HepG2 (cell line): ENCODE data around the gene CKAP5. TPM values are rescaled to one million over a fixed set of nuclear protein-coding genes. Genes with fewer than 3 reads are reported as not detected.

ENCODE experiments used
- ARNT2 ChIP-seq: sonication (generic); formaldehyde crosslinking; IDR thresholded peaks from 2 replicates; pipeline ENCODE4 v1.8.0; 2022; ENCODE audit warnings: mild to moderate bottlenecking, low read depth, missing genetic modification reagents, moderate library complexity
- FIP1L1 ChIP-seq: fragments of 200-400 bp; formaldehyde crosslinking; IDR thresholded peaks from 2 replicates; pipeline ENCODE4 v1.6.1; 2018; ENCODE audit warnings: low read depth, mild to moderate bottlenecking, low read length, moderate library complexity, borderline replicate concordance; ENCODE audit not compliant: insufficient read depth
- FOXK1 ChIP-seq: sonication (generic); formaldehyde crosslinking; IDR thresholded peaks from 2 replicates; pipeline ENCODE4 v1.4.0; 2020; ENCODE audit warnings: low read depth, missing genetic modification reagents, borderline replicate concordance
- GMEB1 ChIP-seq: sonication (generic); formaldehyde crosslinking; IDR thresholded peaks from 2 replicates; pipeline ENCODE4 v1.5.1; 2020; ENCODE audit warnings: missing genetic modification reagents, mild to moderate bottlenecking, borderline replicate concordance
- HCFC1 ChIP-seq: fragments of 150-350 bp; IDR thresholded peaks from 2 replicates; pipeline ENCODE4 v1.6.1; 2014; ENCODE audit warnings: low read depth, low read length
- HDAC1 ChIP-seq: sonication (generic); formaldehyde crosslinking; IDR thresholded peaks from 2 replicates; pipeline ENCODE4 v1.5.1; 2020; ENCODE audit warnings: mild to moderate bottlenecking, missing genetic modification reagents
- HMG20A ChIP-seq: IDR thresholded peaks from 2 replicates; pipeline ENCODE4 v1.6.1; 2016; ENCODE audit warnings: borderline replicate concordance
- MEIS1 ChIP-seq: sonication (generic); formaldehyde crosslinking; IDR thresholded peaks from 2 replicates; pipeline ENCODE4 v1.9.0; 2021; ENCODE audit warnings: mild to moderate bottlenecking, missing genetic modification reagents, moderate library complexity, borderline replicate concordance
- NPAS2 ChIP-seq: sonication (generic); formaldehyde crosslinking; IDR thresholded peaks from 2 replicates; pipeline ENCODE4 v1.8.0; 2022; ENCODE audit warnings: mild to moderate bottlenecking, missing genetic modification reagents, borderline replicate concordance
- PAX8 ChIP-seq: sonication (generic); formaldehyde crosslinking; IDR thresholded peaks from 2 replicates; pipeline ENCODE4 v1.8.0; 2022; ENCODE audit warnings: mild to moderate bottlenecking, missing genetic modification reagents, borderline replicate concordance
- PAXIP1 ChIP-seq: sonication (generic); formaldehyde crosslinking; conservative IDR thresholded peaks from 2 replicates; pipeline ENCODE4 v1.4.0; 2020; ENCODE audit warnings: mild to moderate bottlenecking, missing genetic modification reagents, moderate library complexity
- SMARCC2 ChIP-seq: fragments of 450-650 bp; IDR thresholded peaks from 2 replicates; pipeline ENCODE4 v1.6.1; 2017; ENCODE audit warnings: antibody characterized with exemption, mild to moderate bottlenecking
- ZBTB4 ChIP-seq: sonication (generic); formaldehyde crosslinking; IDR thresholded peaks from 2 replicates; pipeline ENCODE4 v1.4.0; 2020; ENCODE audit warnings: missing genetic modification reagents, mild to moderate bottlenecking, borderline replicate concordance
- ZEB1 ChIP-seq: IDR thresholded peaks from 2 replicates; pipeline ENCODE4 v1.6.1; 2012; ENCODE audit warnings: mild to moderate bottlenecking, low read depth, inconsistent platforms; ENCODE audit not compliant: insufficient replicate concordance
- ZFX ChIP-seq: sonication (generic); formaldehyde crosslinking; IDR thresholded peaks from 2 replicates; pipeline ENCODE4 v1.4.0; 2020; ENCODE audit warnings: mild to moderate bottlenecking, low read depth, missing genetic modification reagents, moderate library complexity
- ZFY ChIP-seq: sonication (generic); formaldehyde crosslinking; IDR thresholded peaks from 2 replicates; pipeline ENCODE4 v1.4.0; 2020; ENCODE audit warnings: missing genetic modification reagents
- ZNF772 ChIP-seq: sonication (generic); formaldehyde crosslinking; IDR thresholded peaks from 2 replicates; pipeline ENCODE4 v1.5.0; 2020; ENCODE audit warnings: mild to moderate bottlenecking, missing genetic modification reagents
- polyA plus RNA-seq, 8 experiments: library from polyadenylated mRNA; depleted of rRNA in 3 of 8; stranded (reverse) in 7 of 8; unstranded in 1 of 8; fragments of >200 nt; fragmentation: Illumina TruSeq in 4 of 8; extraction: Trizol in 4 of 8; gene quantifications; 2 replicates each; pipeline versions ENCODE4 v1.2.1 to v1.2.3, GENCODE V29; 2011 to 2016; ENCODE audit warnings: low read depth in 4 of 8, missing spikeins in 1 of 8, mixed read lengths in 1 of 8; ENCODE audit not compliant: insufficient read depth in 1 of 8
- total RNA-seq, 5 experiments: library from RNA; depleted of rRNA; stranded (reverse); fragments of >200 nt; fragmentation: Illumina TruSeq; extraction: Trizol; gene quantifications; 2 replicates each; pipeline ENCODE4 v1.2.3, GENCODE V29; 2016; ENCODE audit warnings: low read depth in 1 of 5
- TF ChIP-seq, protein P1 (sequence below): sonication (generic); IDR thresholded peaks from 2 replicates; pipeline ENCODE4 v1.6.1; 2016; ENCODE audit warnings: low read depth, borderline replicate concordance

CKAP5 gene
- total and polyA plus RNA-seq, 2 of the 13 experiments (the other 11 are each of a cell fraction or from before 2014, with no cell fraction given), result 79.2 to 103 TPM

- TF ChIP-seq ZBTB4 (CRISPR knock-in tag) (peak; percentile 77; the same call in 1 of the 2 replicates), HDAC1 (CRISPR knock-in tag) (peak; percentile 36; the same call in 1 of the 2 replicates), ZEB1 (peak; percentile 39), FOXK1 (CRISPR knock-in tag) (0 out of 2 replicates have a peak, but pooled peaks have one; percentile 16), ARNT2 (CRISPR knock-in tag) (no peak), MEIS1 (CRISPR knock-in tag) (no peak), SMARCC2 (no peak), PAX8 (no peak), HMG20A (peak; percentile 31; the same call in 1 of the 2 replicates), ZFY (CRISPR knock-in tag) (peak; percentile 86), GMEB1 (no peak), NPAS2 (CRISPR knock-in tag) (peak; percentile 88; the same call in 1 of the 2 replicates), PAXIP1 (CRISPR knock-in tag) (peak; percentile 68), HCFC1 (no peak), ZFX (CRISPR knock-in tag) (peak; percentile 79), FIP1L1 (no peak), ZNF772 (CRISPR knock-in tag) (0 out of 2 replicates have a peak, but pooled peaks have one; percentile 65)
- TF ChIP-seq, protein P1, sequence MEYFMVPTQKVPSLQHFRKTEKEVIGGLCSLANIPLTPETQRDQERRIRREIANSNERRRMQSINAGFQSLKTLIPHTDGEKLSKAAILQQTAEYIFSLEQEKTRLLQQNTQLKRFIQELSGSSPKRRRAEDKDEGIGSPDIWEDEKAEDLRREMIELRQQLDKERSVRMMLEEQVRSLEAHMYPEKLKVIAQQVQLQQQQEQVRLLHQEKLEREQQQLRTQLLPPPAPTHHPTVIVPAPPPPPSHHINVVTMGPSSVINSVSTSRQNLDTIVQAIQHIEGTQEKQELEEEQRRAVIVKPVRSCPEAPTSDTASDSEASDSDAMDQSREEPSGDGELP, result 0 out of 2 replicates have a peak, but pooled peaks have one; percentile 12
These were observed 150.5 kb downstream of the CKAP5 start (continued) for GRCh38 chr11:46695345-46696211.
